ENCODE data around the gene B4GALT2. TPM values are rescaled to one million over a fixed set of nuclear protein-coding genes. Genes with fewer than 3 reads are reported as not detected.

Gene B4GALT2
- polyA plus RNA-seq, 1 of the 3 experiments (the other 2 are of a cell fraction), result 48.0 TPM

- TF ChIP-seq PBX3 (IDR thresholded peaks at IDR 0.05), result no peak
- TF ChIP-seq ZBTB33 (IDR thresholded peaks at IDR 0.05; ENCODE audit: borderline replicate concordance, low read depth), result no peak
- no peak for TF ChIP-seq CHD2 (IDR thresholded peaks at IDR 0.05; ENCODE audit: low read length, partially characterized antibody)
- TF ChIP-seq TEAD4 (IDR thresholded peaks at IDR 0.05; ENCODE audit: borderline replicate concordance, insufficient read depth), result no peak
Observed at GRCh38 chr1:44019466-44019948, 40.5 kb downstream of the B4GALT2 start (continued).

GRCh38 chr1:44020464-44020863 lies 41.5 kb downstream of the B4GALT2 start:
- CTCF ChIA-PET, result interaction anchor here (1.1 to 25.6 kb wide), 5 partner anchors 10 to 27 kb away, joined by 3 to 598 read pairs (median 7); partner anchors contain the start of genes CCDC24 and SLC6A9
- H3K27ac ChIP-seq (ENCODE audit: low read depth in 2 of 2, low read length in 1 of 2), result no peak overlapping the region
- H3K79me2 ChIP-seq (ENCODE audit: insufficient read depth), result no peaks in the 10 kb centered on the region
- H3K9me2 ChIP-seq, result no peaks in the 10 kb centered on the region
- no peak for DNase-seq
- no peak overlapping the region for H3K4me2 ChIP-seq
- H3F3A ChIP-seq (replicated peaks; ENCODE audit: insufficient read depth), result no peaks in the 10 kb centered on the region
- 80% methylated on average over 5 of the region's 6 CpGs for WGBS (ENCODE audit: low lambda C conversion rate)
- H3K9me3 ChIP-seq, result no peaks in the 10 kb centered on the region
- no peak overlapping the region for H3K9ac ChIP-seq
- TF ChIP-seq IRF3 (IDR thresholded peaks at IDR 0.05; ENCODE audit: low read depth, low read length), result no peak
- no peak for TF ChIP-seq REST (IDR thresholded peaks at IDR 0.05; ENCODE audit: low read depth, low read length)
- no peak for TF ChIP-seq EP300 (IDR thresholded peaks at IDR 0.05; ENCODE audit: borderline replicate concordance in 1 of 2, low read depth in 1 of 2, low read length in 1 of 2)
- TF ChIP-seq USF2 (IDR thresholded peaks at IDR 0.05; ENCODE audit: borderline replicate concordance, low read depth, low read length), result no peak
- no peak for TF ChIP-seq TCF12 (IDR thresholded peaks at IDR 0.05)
- TF ChIP-seq FOSL2 (IDR thresholded peaks at IDR 0.05; ENCODE audit: borderline replicate concordance, low read depth), result no peak
- TF ChIP-seq RXRA (IDR thresholded peaks at IDR 0.05; ENCODE audit: borderline replicate concordance, low read depth), result no peak
- no peak for TF ChIP-seq CHD2 (IDR thresholded peaks at IDR 0.05; ENCODE audit: low read length, partially characterized antibody)
- TF ChIP-seq JUND (IDR thresholded peaks at IDR 0.05), result no peak
- no peak for TF ChIP-seq TEAD4 (IDR thresholded peaks at IDR 0.05; ENCODE audit: borderline replicate concordance, insufficient read depth)
- TF ChIP-seq MXI1 (IDR thresholded peaks at IDR 0.05; ENCODE audit: low read depth, low read length), result no peak
- TF ChIP-seq ELF1 (IDR thresholded peaks at IDR 0.05), result no peak
- TF ChIP-seq GABPA (IDR thresholded peaks at IDR 0.05; ENCODE audit: low read depth), result no peak
- TF ChIP-seq RCOR1 (IDR thresholded peaks at IDR 0.05; ENCODE audit: low read length), result no peak
- no peak overlapping the region for H2AFZ ChIP-seq (ENCODE audit: low read depth)
- H3K4me3 ChIP-seq (ENCODE audit: low read depth in 2 of 2, low read length in 1 of 2), result no peak overlapping the region
- POLR2A ChIA-PET, result no interaction called here
- H3K36me3 ChIP-seq (replicated peaks in 1 of 2; ENCODE audit: control insufficient read depth in 1 of 2, insufficient read depth in 2 of 2, low read length in 1 of 2), result no peaks in the 10 kb centered on the region
- no peaks in the 10 kb centered on the region for H3K27me3 ChIP-seq (ENCODE audit: insufficient read depth)
- peaks cover 0 to 14% of the 10 kb centered on the region in 2 experiments; a peak in 1 of 4 replicates for H3K4me1 ChIP-seq (ENCODE audit: control insufficient read depth in 1 of 2, insufficient read depth in 2 of 2, low read depth in 1 of 2, low read length in 1 of 2)
- no peaks in the 10 kb centered on the region for H4K20me1 ChIP-seq (ENCODE audit: insufficient read depth)
